ENCODE measurements around the gene NPAS2.
A peak's percentile ranks its signal among the peaks of the same experiment; 100 is the strongest.

NPAS2 gene

GRCh38 chr2:100990166-100990565 is 170.2 kb downstream of the NPAS2 start:
- in situ Hi-C loops (cut with MboI; ENCODE audit: low pct_unique_long_range_greater_than_20kb, low sequenced_read_pairs): loop anchor here (25.0 kb wide), 1 partner anchor 378 kb away; no protein-coding TSS in a partner anchor
- no peak for DNase-seq

- in situ Hi-C loops (cut with MboI; ENCODE audit: low pct_unique_long_range_greater_than_20kb, low sequenced_read_pairs): loop anchor here (25.0 kb wide), 1 partner anchor 379 kb away; no protein-coding TSS in a partner anchor
- no peak for DNase-seq
Observed at GRCh38 chr2:100990650-100991403, 170.9 kb downstream of the NPAS2 start.

- no peak for DNase-seq
- in situ Hi-C loops (cut with MboI; ENCODE audit: low pct_unique_long_range_greater_than_20kb, low sequenced_read_pairs): loop anchor here (25.0 kb wide), 1 partner anchor 379 kb away; no protein-coding TSS in a partner anchor
Observed at GRCh38 chr2:100991404-100991773, 171.4 kb downstream of the NPAS2 start.

- DNase-seq: peak; percentile 61
- in situ Hi-C loops (cut with MboI; ENCODE audit: low pct_unique_long_range_greater_than_20kb, low sequenced_read_pairs): loop anchor here (25.0 kb wide), 1 partner anchor 380 kb away; no protein-coding TSS in a partner anchor
Observed at GRCh38 chr2:100992262-100992661, 172.3 kb downstream of the NPAS2 start.

- no peak for DNase-seq
- in situ Hi-C loops (cut with MboI; ENCODE audit: low pct_unique_long_range_greater_than_20kb, low sequenced_read_pairs): loop anchor here (25.0 kb wide), 1 partner anchor 381 kb away; no protein-coding TSS in a partner anchor
Observed at GRCh38 chr2:100993294-100993693, 173.4 kb downstream of the NPAS2 start.

- in situ Hi-C loops (cut with MboI; ENCODE audit: low pct_unique_long_range_greater_than_20kb, low sequenced_read_pairs): loop anchor here (25.0 kb wide), 1 partner anchor 383 kb away; no protein-coding TSS in a partner anchor
- DNase-seq: no peak
Observed at GRCh38 chr2:100995309-100996075, 175.6 kb downstream of the NPAS2 start.

GRCh38 chr2:100997509-100998234 is 177.7 kb downstream of the NPAS2 start:
- DNase-seq: no peak
- in situ Hi-C loops (cut with MboI; ENCODE audit: low pct_unique_long_range_greater_than_20kb, low sequenced_read_pairs): loop anchor here (25.0 kb wide), 1 partner anchor 385 kb away; no protein-coding TSS in a partner anchor

- in situ Hi-C loops (cut with MboI; ENCODE audit: low pct_unique_long_range_greater_than_20kb, low sequenced_read_pairs): loop anchor here (25.0 kb wide), 1 partner anchor 386 kb away; no protein-coding TSS in a partner anchor
Observed at GRCh38 chr2:100998235-100998573, 178.3 kb downstream of the NPAS2 start.

GRCh38 chr2:100999995-101000394 is 180.1 kb downstream of the NPAS2 start:
- in situ Hi-C loops (cut with MboI; ENCODE audit: low pct_unique_long_range_greater_than_20kb, low sequenced_read_pairs): loop anchor here (25.0 kb wide), 1 partner anchor 388 kb away; no protein-coding TSS in a partner anchor
- no peak for DNase-seq

More at GRCh38 chr2:100998235-100998573, 178.3 kb downstream of the NPAS2 start:
- DNase-seq: no peak

- peak; percentile 96 for DNase-seq
- in situ Hi-C loops (cut with MboI; ENCODE audit: low pct_unique_long_range_greater_than_20kb, low sequenced_read_pairs): no loop called here
Observed at GRCh38 chr2:101001691-101002561, 182.0 kb downstream of the NPAS2 start, which contains the start of gene RPL31. TSS of gene RPL31 (plus strand) at chr2:101002289. CDS start at chr2:101002702, 413 bp downstream.

- in situ Hi-C loops (cut with MboI; ENCODE audit: low pct_unique_long_range_greater_than_20kb, low sequenced_read_pairs): no loop called here
- DNase-seq: peak; percentile 23
Observed at GRCh38 chr2:101002562-101003277, 182.8 kb downstream of the NPAS2 start.

GRCh38 chr2:101003278-101003775 is 183.4 kb downstream of the NPAS2 start:
- DNase-seq: peak; percentile 24
- in situ Hi-C loops (cut with MboI; ENCODE audit: low pct_unique_long_range_greater_than_20kb, low sequenced_read_pairs): no loop called here

- no peak for DNase-seq
Observed at GRCh38 chr2:101004620-101005325, 184.8 kb downstream of the NPAS2 start.

GRCh38 chr2:101006065-101006715 is 186.3 kb downstream of the NPAS2 start:
- no peak for DNase-seq
- in situ Hi-C loops (cut with MboI; ENCODE audit: low pct_unique_long_range_greater_than_20kb, low sequenced_read_pairs): no loop called here

More at GRCh38 chr2:101004620-101005325, 184.8 kb downstream of the NPAS2 start:
- in situ Hi-C loops (cut with MboI; ENCODE audit: low pct_unique_long_range_greater_than_20kb, low sequenced_read_pairs): no loop called here

GRCh38 chr2:101007415-101008345 is 187.7 kb downstream of the NPAS2 start:
- in situ Hi-C loops (cut with MboI; ENCODE audit: low pct_unique_long_range_greater_than_20kb, low sequenced_read_pairs): no loop called here

More at GRCh38 chr2:101007415-101008345, 187.7 kb downstream of the NPAS2 start:
- DNase-seq: peak; percentile 22

Data from KBM-7 (cell line).